ENCODE measurements around the gene ZNF865.

GRCh38 chr19:55584871-55585270 lies 20.6 kb upstream of the ZNF865 start:
- TF ChIP-seq POLR2A (IDR thresholded peaks at IDR 0.05) (no peak), CTCF (IDR thresholded peaks at IDR 0.05) (no peak), EP300 (IDR thresholded peaks at IDR 0.05) (no peak)

All from ovary (tissue), 3 donors.